HG02884 (cell line): ENCODE results near the gene LTB.
"Not testable (repeated sequence)": the region's sequence is repeated elsewhere in the genome, so short reads cannot be mapped to it uniquely, and the experiment has no call there.

Source experiments
- ATAC-seq: cut with Tn5 transposase; IDR thresholded peaks from one replicate; pipeline ENCODE4 v1.9.1; 2021; ENCODE audit warnings: mild to moderate bottlenecking, moderate library complexity; ENCODE audit not compliant: unreplicated experiment

Gene LTB

GRCh38 chr6:31609519-31610406 is 27.5 kb upstream of the LTB start:
- no peak for ATAC-seq

- ATAC-seq: no peak
Observed at GRCh38 chr6:31607317-31607716, 25.1 kb upstream of the LTB start.

- ATAC-seq: no peak
Observed at GRCh38 chr6:31597006-31597405, 14.8 kb upstream of the LTB start.

DNA sequence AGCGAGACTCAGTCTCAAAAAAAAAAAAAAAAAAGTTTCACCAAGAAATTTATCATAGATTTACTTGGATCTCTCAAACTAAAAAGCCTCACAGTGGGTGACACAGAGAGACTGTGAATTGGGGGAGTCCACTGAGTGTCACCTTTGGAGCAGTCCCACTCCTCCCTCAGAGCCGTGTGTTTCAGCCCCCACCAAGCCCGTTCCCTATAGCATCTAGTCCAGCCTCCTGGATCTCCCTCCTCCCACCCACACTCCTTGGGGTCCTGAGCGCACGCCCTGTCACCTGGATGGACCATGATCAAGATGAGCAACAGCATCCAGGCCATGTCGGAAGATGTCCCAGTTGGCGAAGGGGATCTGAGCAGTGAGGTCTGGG is 10.2 kb upstream of the LTB start:
- ATAC-seq: no peak

GRCh38 chr6:31590691-31591090 is 8.5 kb upstream of the LTB start:
- not testable (repeated sequence) for ATAC-seq

DNA sequence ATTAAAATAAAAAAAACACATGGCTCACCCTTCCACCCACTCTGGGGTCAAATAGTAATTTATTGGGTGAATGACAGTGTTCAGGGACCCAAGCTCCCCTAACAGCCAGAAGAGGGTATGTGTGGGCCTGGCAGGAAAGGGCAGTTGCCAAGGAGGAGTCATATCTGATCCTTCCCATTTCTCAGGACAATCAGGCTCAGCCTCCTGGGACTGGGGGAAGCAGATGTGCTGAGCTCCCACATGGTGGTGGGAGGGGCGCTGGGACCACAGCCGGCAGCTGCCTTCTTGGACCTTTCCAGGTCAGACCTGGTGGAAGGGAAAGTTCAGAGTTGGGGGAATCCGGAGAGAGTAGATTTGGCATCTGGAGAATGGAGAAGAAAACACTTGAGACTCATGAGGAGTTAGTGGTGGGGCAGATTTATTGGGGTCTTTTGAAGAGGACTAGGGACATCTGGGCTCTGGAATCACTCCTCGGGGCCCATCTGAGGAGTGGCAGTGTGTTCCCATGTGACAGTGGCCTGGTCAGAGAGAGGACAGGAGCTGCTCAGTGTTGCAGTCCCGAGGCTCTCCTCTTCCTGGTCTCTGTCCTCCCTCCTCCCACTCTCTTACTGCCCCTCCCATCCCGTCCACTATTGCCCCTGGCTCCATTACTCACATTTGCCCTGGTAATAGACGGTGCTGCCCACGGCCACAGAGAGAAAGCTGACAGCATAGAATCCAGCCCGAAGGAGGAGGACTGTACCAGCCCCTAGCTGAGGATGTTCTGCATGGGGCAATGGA is 6.8 kb upstream of the LTB start:
- ATAC-seq: no peak

- no peak for ATAC-seq
Observed at GRCh38 chr6:31587791-31588777, 5.9 kb upstream of the LTB start.

GRCh38 chr6:31586599-31587281 is 4.5 kb upstream of the LTB start:
- no peak for ATAC-seq

DNA sequence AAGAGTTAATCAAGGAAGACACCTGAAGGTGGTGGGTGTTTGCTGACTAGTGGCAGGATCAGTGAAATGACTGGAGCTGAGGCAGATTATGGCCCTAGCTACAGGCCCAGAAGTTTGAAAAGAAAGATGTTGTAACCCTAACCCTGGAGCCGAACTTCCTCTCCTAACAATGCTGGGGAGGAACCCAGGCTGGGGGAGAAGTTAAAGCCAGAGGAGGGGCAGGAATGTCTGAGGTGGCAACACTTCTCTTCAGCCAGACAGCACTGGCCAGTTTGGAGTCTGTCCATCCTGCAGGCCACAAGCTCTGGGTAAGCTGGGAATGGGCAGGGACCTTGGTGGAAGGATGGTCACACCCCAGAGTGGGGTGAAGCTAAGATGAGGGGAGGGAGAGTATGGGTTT is 3.8 kb upstream of the LTB start, which contains the start of gene LST1:
LST1 (plus strand) TSS at position 270 of the 400 bp plus-strand sequence. CDS start 1,023 bp downstream, outside the sequence.
- no peak for ATAC-seq

- ATAC-seq: no peak
Observed at GRCh38 chr6:31585491-31585890, 3.3 kb upstream of the LTB start.

DNA sequence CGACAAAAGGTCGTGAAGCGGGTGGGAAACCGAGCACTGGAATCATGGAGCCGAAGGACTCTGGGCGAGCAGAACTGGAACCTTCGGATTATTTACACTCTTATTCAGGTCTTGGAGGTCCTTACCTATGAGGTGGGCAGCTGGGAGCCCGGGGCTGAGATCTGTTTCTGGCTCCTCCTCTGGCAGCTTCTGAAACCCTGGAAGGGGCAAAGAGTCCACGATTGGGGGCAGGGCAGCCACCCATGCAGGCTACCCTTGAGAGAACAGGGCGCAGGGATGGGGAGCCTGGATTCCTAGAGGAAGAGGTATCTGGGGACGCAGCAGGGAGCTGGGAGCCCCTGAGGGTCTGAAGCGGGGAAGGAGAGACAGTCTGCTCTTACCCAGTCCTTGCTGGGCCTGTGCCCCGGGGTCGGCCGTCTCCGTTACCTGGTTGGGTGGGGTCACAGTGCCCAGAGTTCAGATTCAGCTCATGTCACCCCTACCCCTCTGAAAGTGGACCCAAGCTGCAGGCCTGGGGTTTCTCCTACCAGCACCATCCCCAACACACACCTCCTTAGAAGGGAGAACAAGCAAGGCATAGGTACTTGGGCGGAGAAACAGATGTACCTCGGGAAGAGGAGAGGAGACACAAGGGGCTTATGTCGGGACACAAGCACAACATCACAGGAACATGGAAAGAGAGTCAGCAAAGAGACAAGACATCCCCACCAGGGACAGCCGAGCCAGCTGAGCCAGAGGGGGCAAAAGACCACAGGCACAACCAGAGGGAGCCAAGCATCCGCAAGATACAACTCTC is 592 bp downstream of the LTB start:
- ATAC-seq: no peak

- no peak for ATAC-seq
Observed at GRCh38 chr6:31580807-31581433, 1.3 kb downstream of the LTB start.

- ATAC-seq: no peak
Observed at GRCh38 chr6:31580438-31580740, 1.8 kb downstream of the LTB start.

- no peak for ATAC-seq
Observed at GRCh38 chr6:31579546-31580437, 2.4 kb downstream of the LTB start.

DNA sequence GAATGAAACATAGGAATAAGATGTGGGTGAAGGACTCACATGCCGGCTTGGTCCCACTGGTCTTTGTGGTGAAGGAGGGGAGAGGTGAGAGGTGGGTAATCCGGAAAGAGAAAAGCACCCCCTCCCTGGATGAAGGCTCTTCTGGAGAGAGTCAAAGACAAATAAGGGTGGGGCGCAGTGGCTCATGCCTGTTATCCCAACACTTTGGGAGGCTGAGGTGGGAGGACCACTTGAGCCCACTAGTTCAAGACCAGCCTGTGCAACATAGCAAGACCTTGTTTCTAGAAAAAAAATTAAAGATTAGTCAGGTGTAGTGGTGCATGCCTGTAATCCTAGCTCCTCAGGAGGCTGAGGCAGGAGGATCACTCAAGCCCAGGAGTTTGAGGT is 3.1 kb downstream of the LTB start:
- ATAC-seq: no peak

DNA sequence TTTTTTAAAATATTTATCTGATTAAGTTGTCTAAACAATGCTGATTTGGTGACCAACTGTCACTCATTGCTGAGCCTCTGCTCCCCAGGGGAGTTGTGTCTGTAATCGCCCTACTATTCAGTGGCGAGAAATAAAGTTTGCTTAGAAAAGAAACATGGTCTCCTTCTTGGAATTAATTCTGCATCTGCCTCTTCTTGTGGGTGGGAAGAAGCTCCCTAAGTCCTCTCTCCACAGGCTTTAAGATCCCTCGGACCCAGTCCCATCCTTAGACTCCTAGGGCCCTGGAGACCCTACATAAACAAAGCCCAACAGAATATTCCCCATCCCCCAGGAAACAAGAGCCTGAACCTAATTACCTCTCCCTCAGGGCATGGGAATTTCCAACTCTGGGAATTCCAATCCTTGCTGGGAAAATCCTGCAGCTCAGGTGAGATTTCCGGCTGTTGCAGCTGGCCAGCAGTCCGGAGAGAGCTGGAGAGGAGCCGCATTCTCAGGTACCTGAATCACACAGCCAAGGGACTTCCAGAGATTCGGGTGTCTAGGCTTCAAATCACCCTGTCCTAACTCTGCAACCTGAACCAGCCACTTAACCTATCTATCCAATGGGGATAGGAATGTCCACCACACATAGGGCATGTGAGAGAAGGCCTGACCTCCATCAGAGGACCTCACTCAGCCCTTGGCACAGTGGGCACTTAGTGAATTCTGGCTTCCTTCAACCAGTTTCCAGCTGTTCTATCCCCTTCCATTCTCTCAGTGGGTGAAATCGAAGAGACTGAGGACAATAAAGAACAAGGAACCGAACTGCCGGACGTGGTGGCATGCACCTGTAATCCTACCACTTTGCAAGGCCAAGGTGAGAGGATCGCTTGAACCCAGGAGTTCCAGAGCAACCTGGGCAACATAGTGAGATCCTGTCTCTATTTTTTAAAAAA is 3.8 kb downstream of the LTB start:
- no peak for ATAC-seq

DNA sequence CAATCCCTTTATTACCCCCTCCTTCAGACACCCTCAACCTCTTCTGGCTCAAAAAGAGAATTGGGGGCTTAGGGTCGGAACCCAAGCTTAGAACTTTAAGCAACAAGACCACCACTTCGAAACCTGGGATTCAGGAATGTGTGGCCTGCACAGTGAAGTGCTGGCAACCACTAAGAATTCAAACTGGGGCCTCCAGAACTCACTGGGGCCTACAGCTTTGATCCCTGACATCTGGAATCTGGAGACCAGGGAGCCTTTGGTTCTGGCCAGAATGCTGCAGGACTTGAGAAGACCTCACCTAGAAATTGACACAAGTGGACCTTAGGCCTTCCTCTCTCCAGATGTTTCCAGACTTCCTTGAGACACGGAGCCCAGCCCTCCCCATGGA is 4.7 kb downstream of the LTB start:
- ATAC-seq: no peak
